ENCODE measurements around the gene SENP3. TPM values are rescaled to one million over a fixed set of nuclear protein-coding genes. Genes with fewer than 3 reads are reported as not detected.

SENP3 gene
- total and polyA plus RNA-seq, 2 donors, result 44.7 to 54.2 TPM

DNA sequence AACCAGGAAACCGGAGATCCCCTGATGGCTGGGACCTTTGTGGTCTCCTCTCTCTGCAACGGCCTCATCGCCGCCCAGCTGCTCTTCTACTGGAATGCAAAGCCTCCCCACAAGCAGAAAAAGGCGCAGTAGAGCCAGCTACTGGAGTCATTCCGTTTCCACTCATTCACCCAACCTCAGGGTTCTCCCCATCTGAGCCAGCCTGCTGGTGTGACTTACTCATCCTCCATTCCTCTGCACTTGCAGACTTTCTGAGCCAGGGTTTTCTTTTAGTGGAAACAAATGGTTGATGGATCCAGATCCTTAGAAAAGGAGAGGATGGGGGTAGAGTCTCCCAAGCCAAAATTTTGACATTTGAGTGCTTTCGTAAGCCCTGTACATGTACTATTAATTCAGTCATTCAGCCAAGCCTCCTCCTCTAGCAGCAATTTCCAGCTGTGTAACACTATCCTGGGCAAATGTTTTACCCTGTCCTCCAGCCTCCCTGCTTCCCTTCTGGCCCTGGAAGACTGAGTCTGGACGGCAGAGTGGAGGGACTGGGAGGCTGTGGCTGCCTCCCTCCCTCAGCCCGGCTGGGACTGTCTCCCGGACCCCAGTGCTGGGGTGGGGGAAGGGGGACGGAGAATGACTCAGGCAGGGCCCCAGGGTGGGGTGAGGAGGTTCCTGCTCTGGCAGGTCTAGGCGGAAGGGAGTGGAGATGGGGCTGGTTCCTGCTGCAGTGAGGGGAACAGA lies 25.9 kb downstream of the SENP3 start:
- Histone ChIP-seq H3K36me3 (ENCODE audit: control insufficient read depth in 2 of 2, insufficient read depth in 2 of 2, low read length in 1 of 2) (peaks cover 45 to 63% of the 10 kb centered on the region in 2 donors), H3K4me3 (ENCODE audit: low read length in 2 of 2) (no peak overlapping the region), H3K27me3 (ENCODE audit: control insufficient read depth in 2 of 2, insufficient read depth in 1 of 2, low read length in 1 of 2) (no peaks in the 10 kb centered on the region), H3K9me3 (ENCODE audit: control insufficient read depth in 2 of 2, insufficient read depth in 1 of 2, low read length in 1 of 2) (peaks cover 0 to 7% of the 10 kb centered on the region in 2 donors), H3K27ac (ENCODE audit: low read depth in 1 of 2, low read length in 1 of 2) (peak overlapping the region in 1 of 2 donors; percentile 57), H3K4me1 (ENCODE audit: control insufficient read depth in 2 of 2, insufficient read depth in 2 of 2, low read length in 2 of 2) (peaks cover 11 to 47% of the 10 kb centered on the region in 2 donors)
- 91% methylated on average over 12 of the region's 12 CpGs for WGBS
- DNase-seq (ENCODE audit: low read depth in 6 of 9, low spot score in 9 of 9), result no peak

DNA sequence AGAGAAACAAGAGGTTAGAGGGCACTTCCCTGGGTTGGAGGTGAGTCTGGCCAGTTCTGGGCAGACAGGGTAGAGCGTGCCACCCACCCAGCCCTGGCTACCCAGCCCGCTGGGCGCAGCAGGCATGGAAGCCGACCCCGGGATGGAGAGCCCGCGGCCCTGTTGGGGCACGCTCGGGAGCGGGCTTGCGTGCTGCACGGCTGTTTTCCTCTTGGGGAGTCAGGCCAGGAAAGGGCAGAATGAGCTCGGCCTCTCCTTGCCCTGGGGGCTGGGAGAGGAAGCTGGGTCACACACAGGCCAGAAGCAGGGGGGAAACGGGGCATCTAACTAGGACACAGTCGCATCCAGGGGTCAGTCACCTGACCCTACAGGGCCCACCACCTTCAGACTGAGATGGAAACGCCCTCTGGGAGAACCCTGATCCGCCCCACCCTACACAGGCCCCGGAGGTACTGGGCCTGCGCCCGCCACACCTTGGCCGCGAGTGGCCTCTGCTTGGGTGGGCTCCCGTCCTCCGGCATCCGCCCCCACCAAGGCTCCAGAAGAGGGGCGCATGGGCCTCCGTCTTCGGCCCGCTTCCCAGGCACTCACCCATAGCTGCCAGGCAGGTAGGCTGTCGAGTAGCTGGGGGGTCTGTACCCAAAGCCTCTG lies 27.0 kb downstream of the SENP3 start:
- 93% methylated on average over 30 of the region's 30 CpGs for WGBS
- peak overlapping the region in 1 of 2 donors; percentile 47 for H3K27ac ChIP-seq (ENCODE audit: low read depth in 1 of 2, low read length in 1 of 2)
- H3K27me3 ChIP-seq (ENCODE audit: control insufficient read depth in 2 of 2, insufficient read depth in 1 of 2, low read length in 1 of 2), result no peaks in the 10 kb centered on the region
- H3K9me3 ChIP-seq (ENCODE audit: control insufficient read depth in 2 of 2, insufficient read depth in 1 of 2, low read length in 1 of 2), result no peaks in the 10 kb centered on the region
- H3K4me3 ChIP-seq (ENCODE audit: low read length in 2 of 2), result peak overlapping the region in 1 of 2 donors; percentile 8
- H3K36me3 ChIP-seq (ENCODE audit: control insufficient read depth in 2 of 2, insufficient read depth in 2 of 2, low read length in 1 of 2), result peaks cover 56 to 74% of the 10 kb centered on the region in 2 donors
- DNase-seq (ENCODE audit: low read depth in 6 of 9, low spot score in 9 of 9), result no peak
- H3K4me1 ChIP-seq (ENCODE audit: control insufficient read depth in 2 of 2, insufficient read depth in 2 of 2, low read length in 2 of 2), result peaks cover 8 to 38% of the 10 kb centered on the region in 2 donors

DNA sequence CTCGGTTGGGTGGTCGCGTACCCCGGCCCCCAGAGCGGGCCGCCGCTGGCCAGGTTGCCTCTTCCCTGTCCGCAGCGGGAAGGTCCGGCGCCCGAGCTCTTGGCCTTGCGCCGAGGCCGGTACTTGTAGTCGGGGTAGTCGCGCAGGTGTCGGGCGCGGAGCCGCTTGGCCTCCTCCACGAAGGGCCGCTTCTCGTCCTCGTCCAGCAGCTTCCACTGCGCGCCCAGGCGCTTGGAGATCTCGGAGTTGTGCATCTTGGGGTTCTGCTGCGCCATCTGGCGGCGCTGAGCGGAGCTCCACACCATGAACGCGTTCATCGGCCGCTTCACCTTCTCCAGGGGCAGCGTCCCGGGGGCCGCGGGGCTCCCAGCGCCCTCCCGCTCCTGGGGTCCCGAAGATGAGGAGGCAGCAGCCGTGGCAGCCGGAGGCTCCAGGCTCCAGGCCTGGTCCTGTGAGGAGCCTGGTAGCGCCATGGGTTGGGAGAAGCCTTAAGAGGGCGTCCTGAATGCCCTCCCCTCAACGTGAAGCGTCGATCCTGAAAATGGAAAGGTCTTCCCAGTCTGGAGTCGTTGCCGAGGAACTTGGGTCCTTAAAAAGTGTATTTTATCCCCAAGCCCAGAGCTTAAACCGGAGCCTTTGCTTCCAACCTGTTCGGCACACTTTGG lies 27.6 kb downstream of the SENP3 start:
- peak in 3 of 9 donors; percentile 61 to 81 (median 78) for DNase-seq (ENCODE audit: low read depth in 6 of 9, low spot score in 9 of 9)
- Histone ChIP-seq H3K4me1 (ENCODE audit: control insufficient read depth in 2 of 2, insufficient read depth in 2 of 2, low read length in 2 of 2) (peaks cover 7 to 34% of the 10 kb centered on the region in 2 donors), H3K36me3 (ENCODE audit: control insufficient read depth in 2 of 2, insufficient read depth in 2 of 2, low read length in 1 of 2) (peaks cover 61 to 81% of the 10 kb centered on the region in 2 donors), H3K27ac (ENCODE audit: low read depth in 1 of 2, low read length in 1 of 2) (peak overlapping the region in 1 of 2 donors; percentile 43), H3K9me3 (ENCODE audit: control insufficient read depth in 2 of 2, insufficient read depth in 1 of 2, low read length in 1 of 2) (no peaks in the 10 kb centered on the region), H3K4me3 (ENCODE audit: low read length in 2 of 2) (peak overlapping the region in 1 of 2 donors; percentile 8), H3K27me3 (ENCODE audit: control insufficient read depth in 2 of 2, insufficient read depth in 1 of 2, low read length in 1 of 2) (no peaks in the 10 kb centered on the region)
- WGBS, result 52% methylated on average over 56 of the region's 56 CpGs

DNA sequence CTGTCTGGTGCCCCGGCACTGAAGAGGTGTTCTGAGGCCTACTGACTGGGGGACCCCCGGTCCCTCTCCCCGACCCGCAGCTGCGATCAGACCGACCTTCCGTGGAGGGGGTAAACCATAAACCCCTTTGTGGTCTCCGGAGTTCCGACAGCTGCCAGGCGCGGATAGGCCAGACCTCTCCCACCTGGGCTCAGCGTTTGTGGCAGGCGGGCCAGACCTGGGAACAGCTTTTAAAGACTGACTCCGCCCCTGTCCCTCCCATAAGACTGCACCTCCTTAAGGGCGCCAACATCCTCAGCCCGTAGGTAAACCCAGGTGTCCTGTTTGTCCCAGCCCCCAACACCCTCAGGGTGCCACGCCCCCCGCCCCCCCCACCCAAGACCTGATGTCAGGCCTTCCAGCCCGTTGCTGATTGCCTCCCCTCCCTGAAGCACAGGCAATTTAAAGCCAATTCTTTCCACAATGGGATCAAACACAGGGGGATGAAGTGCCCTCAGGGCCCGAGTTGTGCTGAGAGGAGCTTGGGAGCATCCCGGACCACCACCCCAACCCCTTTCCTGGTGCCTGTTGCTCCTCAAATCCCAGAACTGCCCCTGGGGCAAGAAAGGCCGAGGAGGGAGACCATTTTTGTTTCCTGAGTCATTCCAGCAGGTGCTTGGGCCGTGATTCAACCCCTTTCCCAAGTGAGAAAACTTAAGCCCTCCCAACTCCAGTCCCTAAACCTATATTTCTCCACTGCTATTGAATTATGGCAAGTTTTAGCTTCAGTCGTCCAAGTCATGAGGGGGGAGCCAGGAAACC lies 28.4 kb downstream of the SENP3 start, which contains the start of gene SOX15:
SOX15 (minus strand) TSS at position 204 of the 801 bp plus-strand sequence. CDS start 418 bp downstream, outside the sequence.
- H3K4me3 ChIP-seq (ENCODE audit: low read length in 2 of 2), result peak within 1 kb of the TSS in 1 of 2 donors; percentile 8
- H3K36me3 ChIP-seq (ENCODE audit: control insufficient read depth in 2 of 2, insufficient read depth in 2 of 2, low read length in 1 of 2), result peaks cover 68 to 88% of the 10 kb centered on the region in 2 donors
- no peaks in the 10 kb centered on the region for H3K27me3 ChIP-seq (ENCODE audit: control insufficient read depth in 2 of 2, insufficient read depth in 1 of 2, low read length in 1 of 2)
- H3K27ac ChIP-seq (ENCODE audit: low read depth in 1 of 2, low read length in 1 of 2), result peak within 1 kb of the TSS in 1 of 2 donors; percentile 43
- no peaks in the 10 kb centered on the region for H3K9me3 ChIP-seq (ENCODE audit: control insufficient read depth in 2 of 2, insufficient read depth in 1 of 2, low read length in 1 of 2)
- peaks cover 0 to 26% of the 10 kb centered on the region in 2 donors for H3K4me1 ChIP-seq (ENCODE audit: control insufficient read depth in 2 of 2, insufficient read depth in 2 of 2, low read length in 2 of 2)
- DNase-seq (ENCODE audit: low read depth in 6 of 9, low spot score in 9 of 9), result peak in 1 of 9 donors; percentile 41
- WGBS, result 66% methylated on average over 24 of the region's 24 CpGs

DNA sequence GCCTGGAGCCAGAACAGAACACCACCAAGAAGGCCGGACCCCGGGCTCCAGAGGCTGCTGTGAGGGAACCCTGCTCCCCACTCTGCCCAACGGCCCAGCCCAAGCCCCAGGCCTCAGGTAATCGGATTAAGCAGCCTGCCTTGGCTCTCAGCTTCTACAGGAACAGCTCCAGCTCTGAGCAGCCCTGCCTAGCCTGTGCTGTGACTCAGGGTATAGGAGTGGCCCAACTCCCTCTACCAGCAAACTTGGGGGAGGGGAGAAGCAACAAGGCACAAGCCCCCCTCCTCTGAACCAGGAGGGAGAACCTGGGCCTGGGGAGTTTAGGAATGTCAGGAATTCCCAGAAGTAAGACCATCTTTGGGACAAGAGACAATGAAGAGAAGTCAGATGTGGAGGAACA lies 29.0 kb downstream of the SENP3 start:
- H3K4me1 ChIP-seq (ENCODE audit: control insufficient read depth in 2 of 2, insufficient read depth in 2 of 2, low read length in 2 of 2), result peaks cover 0 to 19% of the 10 kb centered on the region in 2 donors
- H3K27ac ChIP-seq (ENCODE audit: low read depth in 1 of 2, low read length in 1 of 2), result no peak overlapping the region

GRCh38 chr17:7591596-7591995 lies 29.9 kb downstream of the SENP3 start:
- no peak for DNase-seq (ENCODE audit: low read depth in 6 of 9, low spot score in 9 of 9)
- H3K4me1 ChIP-seq (ENCODE audit: control insufficient read depth in 2 of 2, insufficient read depth in 2 of 2, low read length in 2 of 2), result peaks cover 0 to 18% of the 10 kb centered on the region in 2 donors
- H3K36me3 ChIP-seq (ENCODE audit: control insufficient read depth in 2 of 2, insufficient read depth in 2 of 2, low read length in 1 of 2), result peaks cover 79 to 96% of the 10 kb centered on the region in 2 donors
- H3K9me3 ChIP-seq (ENCODE audit: control insufficient read depth in 2 of 2, insufficient read depth in 1 of 2, low read length in 1 of 2), result no peaks in the 10 kb centered on the region
- 97% methylated on average over 5 of the region's 5 CpGs for WGBS
- H3K27me3 ChIP-seq (ENCODE audit: control insufficient read depth in 2 of 2, insufficient read depth in 1 of 2, low read length in 1 of 2), result no peaks in the 10 kb centered on the region
- H3K4me3 ChIP-seq (ENCODE audit: low read length in 2 of 2), result no peak overlapping the region
- H3K27ac ChIP-seq (ENCODE audit: low read depth in 1 of 2, low read length in 1 of 2), result no peak overlapping the region

More for the DNA sequence above, 29.0 kb downstream of the SENP3 start:
- no peaks in the 10 kb centered on the region for H3K27me3 ChIP-seq (ENCODE audit: control insufficient read depth in 2 of 2, insufficient read depth in 1 of 2, low read length in 1 of 2)
- no peak overlapping the region for H3K4me3 ChIP-seq (ENCODE audit: low read length in 2 of 2)
- peaks cover 75 to 93% of the 10 kb centered on the region in 2 donors for H3K36me3 ChIP-seq (ENCODE audit: control insufficient read depth in 2 of 2, insufficient read depth in 2 of 2, low read length in 1 of 2)
- 96% methylated on average over 4 of the region's 4 CpGs for WGBS
- H3K9me3 ChIP-seq (ENCODE audit: control insufficient read depth in 2 of 2, insufficient read depth in 1 of 2, low read length in 1 of 2), result no peaks in the 10 kb centered on the region
- DNase-seq (ENCODE audit: low read depth in 6 of 9, low spot score in 9 of 9), result no peak

GRCh38 chr17:7592422-7593021 lies 30.8 kb downstream of the SENP3 start:
- 98% methylated on average over 23 of the region's 23 CpGs for WGBS
- Histone ChIP-seq H3K27me3 (ENCODE audit: control insufficient read depth in 2 of 2, insufficient read depth in 1 of 2, low read length in 1 of 2) (no peaks in the 10 kb centered on the region), H3K4me3 (ENCODE audit: low read length in 2 of 2) (no peak overlapping the region), H3K36me3 (ENCODE audit: control insufficient read depth in 2 of 2, insufficient read depth in 2 of 2, low read length in 1 of 2) (peaks cover 75 to 97% of the 10 kb centered on the region in 2 donors), H3K9me3 (ENCODE audit: control insufficient read depth in 2 of 2, insufficient read depth in 1 of 2, low read length in 1 of 2) (no peaks in the 10 kb centered on the region), H3K27ac (ENCODE audit: low read depth in 1 of 2, low read length in 1 of 2) (no peak overlapping the region), H3K4me1 (ENCODE audit: control insufficient read depth in 2 of 2, insufficient read depth in 2 of 2, low read length in 2 of 2) (peaks cover 0 to 18% of the 10 kb centered on the region in 2 donors)
- DNase-seq (ENCODE audit: low read depth in 6 of 9, low spot score in 9 of 9), result no peak

DNA sequence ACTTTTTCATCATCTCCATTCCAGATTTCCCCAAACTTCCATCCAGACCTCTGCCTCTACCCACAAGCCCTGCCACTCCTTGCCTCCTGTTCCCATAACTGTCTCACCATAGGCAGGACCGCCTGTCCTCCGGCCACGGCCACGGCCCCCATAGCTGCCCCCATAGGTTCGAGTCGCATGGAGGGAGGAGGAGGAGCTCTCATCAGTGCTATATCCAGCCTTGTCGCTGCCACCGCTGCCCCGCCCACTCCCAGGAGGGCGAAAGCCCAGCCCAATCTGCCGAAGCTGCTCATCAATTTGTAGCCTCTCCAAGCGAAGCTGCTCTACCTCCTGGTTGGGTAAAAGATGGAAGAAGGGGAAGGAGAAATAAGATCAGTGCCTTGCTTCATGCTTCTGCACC lies 31.6 kb downstream of the SENP3 start:
- Histone ChIP-seq H3K27me3 (ENCODE audit: control insufficient read depth in 2 of 2, insufficient read depth in 1 of 2, low read length in 1 of 2) (no peaks in the 10 kb centered on the region), H3K4me3 (ENCODE audit: low read length in 2 of 2) (no peak overlapping the region)
- WGBS, result 92% methylated on average over 12 of the region's 12 CpGs

More for the DNA sequence above, 31.6 kb downstream of the SENP3 start:
- H3K27ac ChIP-seq (ENCODE audit: low read depth in 1 of 2, low read length in 1 of 2), result no peak overlapping the region
- no peak for DNase-seq (ENCODE audit: low read depth in 6 of 9, low spot score in 9 of 9)
- H3K4me1 ChIP-seq (ENCODE audit: control insufficient read depth in 2 of 2, insufficient read depth in 2 of 2, low read length in 2 of 2), result peaks cover 0 to 13% of the 10 kb centered on the region in 2 donors
- no peaks in the 10 kb centered on the region for H3K9me3 ChIP-seq (ENCODE audit: control insufficient read depth in 2 of 2, insufficient read depth in 1 of 2, low read length in 1 of 2)
- peaks cover 69 to 89% of the 10 kb centered on the region in 2 donors for H3K36me3 ChIP-seq (ENCODE audit: control insufficient read depth in 2 of 2, insufficient read depth in 2 of 2, low read length in 1 of 2)
